ENCODE measurements around the gene TAC4. TPM values are rescaled to one million over a fixed set of nuclear protein-coding genes. Genes with fewer than 3 reads are reported as not detected.
A peak's percentile ranks its signal among the peaks of the same experiment; 100 is the strongest.

Gene TAC4
- total and polyA plus RNA-seq, 9 donors, result 0.75 to 1.8 (median 1.1) TPM

DNA sequence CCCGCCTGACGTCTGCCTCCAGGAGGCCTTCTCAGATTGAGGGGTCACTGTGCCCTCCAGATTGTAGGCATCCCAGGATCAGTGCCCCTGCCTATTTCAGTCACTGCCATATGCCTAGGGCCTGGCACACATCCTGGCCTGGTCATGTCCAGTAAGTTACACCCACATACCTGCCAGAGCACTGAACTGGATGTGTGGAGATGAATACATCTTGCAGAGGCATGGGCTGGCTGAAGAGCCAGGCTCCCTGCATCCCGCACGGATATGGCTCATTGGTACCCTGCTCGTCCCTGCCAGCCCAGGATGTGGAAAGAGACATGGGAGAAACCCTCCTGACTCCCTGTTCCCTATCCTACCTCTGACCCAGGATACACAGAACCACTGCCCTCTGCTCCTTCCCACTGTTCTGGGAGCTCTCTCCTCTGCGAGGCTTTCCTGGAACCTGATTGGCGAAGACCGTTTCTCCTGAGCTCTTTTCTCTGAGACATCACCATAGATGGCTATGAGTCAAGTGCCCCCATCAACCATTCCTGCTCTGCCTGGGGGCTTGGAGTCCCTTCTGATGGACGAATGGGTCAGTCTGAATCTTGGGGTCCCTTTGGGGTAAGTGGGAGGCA lies 40.0 kb upstream of the TAC4 start:
- H3K27me3 ChIP-seq (ENCODE audit: control insufficient read depth, insufficient read depth, low read length), result peaks cover 81% of the 10 kb centered on the region

DNA sequence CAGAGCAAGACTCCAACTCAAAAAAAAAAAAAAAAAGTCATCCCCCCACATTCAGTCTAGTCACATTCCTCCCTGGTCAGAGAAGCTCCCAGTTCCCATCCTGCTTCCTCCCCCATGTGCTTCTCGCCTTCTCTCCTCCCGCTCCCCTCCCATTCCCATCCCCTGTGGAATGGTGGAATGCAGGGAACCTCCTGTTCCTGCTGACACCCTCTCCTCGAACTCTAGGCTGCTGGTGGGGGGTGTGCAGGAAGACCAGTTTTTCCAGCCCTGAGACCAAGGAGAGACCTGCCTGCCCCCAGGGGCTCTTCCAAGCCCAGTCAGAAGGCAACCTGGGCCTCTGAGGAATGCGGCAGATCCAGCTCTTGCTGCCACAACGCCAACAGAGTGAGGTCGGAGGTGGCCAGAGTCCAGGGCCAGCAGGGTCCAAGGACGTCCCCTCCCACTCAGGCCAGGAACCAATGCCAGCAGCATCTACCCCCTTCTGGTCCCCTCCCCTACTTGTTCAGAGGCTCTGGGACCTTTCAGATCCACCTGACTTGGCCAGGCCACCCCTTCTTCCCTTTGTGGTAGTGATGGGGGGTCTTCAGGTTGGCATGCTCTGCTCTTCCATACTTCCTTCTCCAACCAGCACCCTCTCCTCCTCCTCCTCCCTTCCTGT lies 39.3 kb upstream of the TAC4 start:
- Histone ChIP-seq H3K9me3 (replicated peaks; ENCODE audit: control insufficient read depth, low read depth, low read length) (no peaks in the 10 kb centered on the region), H3K27ac (ENCODE audit: low read length) (no peak overlapping the region), H3K36me3 (ENCODE audit: control insufficient read depth, insufficient read depth, low read length) (no peaks in the 10 kb centered on the region), H3K4me1 (ENCODE audit: control insufficient read depth, insufficient read depth, low read length) (peaks cover 12% of the 10 kb centered on the region), H3K4me3 (ENCODE audit: low read length) (no peak overlapping the region), H3K27me3 (ENCODE audit: control insufficient read depth, insufficient read depth, low read length) (peaks cover 81% of the 10 kb centered on the region)
- 0% methylated on average over 4 of the region's 7 CpGs for WGBS (ENCODE audit: insufficient coverage)
- DNase-seq, result peak; percentile 33

More for the DNA sequence above, 40.0 kb upstream of the TAC4 start:
- Histone ChIP-seq H3K4me3 (ENCODE audit: low read length) (no peak overlapping the region), H3K9me3 (replicated peaks; ENCODE audit: control insufficient read depth, low read depth, low read length) (no peaks in the 10 kb centered on the region), H3K36me3 (ENCODE audit: control insufficient read depth, insufficient read depth, low read length) (no peaks in the 10 kb centered on the region), H3K27ac (ENCODE audit: low read length) (no peak overlapping the region), H3K4me1 (ENCODE audit: control insufficient read depth, insufficient read depth, low read length) (peaks cover 12% of the 10 kb centered on the region)
- 74% methylated on average over 7 of the region's 9 CpGs for WGBS (ENCODE audit: insufficient coverage)
- DNase-seq, result no peak

DNA sequence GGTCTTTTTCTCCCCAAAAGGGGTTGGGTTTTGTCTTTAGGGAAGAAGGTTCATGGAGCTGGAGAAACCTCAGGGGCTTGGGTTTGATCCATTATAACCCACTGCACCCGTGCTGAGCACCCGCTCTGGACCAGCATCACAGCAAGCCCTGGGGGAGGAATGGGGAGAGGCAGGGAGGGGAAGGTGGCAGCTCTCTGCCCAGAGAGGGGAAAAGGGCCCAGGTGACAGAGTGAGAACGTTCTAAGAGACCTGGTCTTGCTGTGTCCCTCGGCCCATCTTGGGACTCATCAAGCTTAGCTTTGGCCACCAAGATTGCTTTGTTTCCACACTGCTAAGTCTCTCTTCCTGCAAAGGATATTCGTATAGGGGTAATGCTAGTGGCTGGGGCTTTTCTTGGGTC lies 38.2 kb upstream of the TAC4 start:
- Histone ChIP-seq H3K27me3 (ENCODE audit: control insufficient read depth, insufficient read depth, low read length) (peaks cover 83% of the 10 kb centered on the region), H3K4me3 (ENCODE audit: low read length) (no peak overlapping the region), H3K27ac (ENCODE audit: low read length) (no peak overlapping the region), H3K9me3 (replicated peaks; ENCODE audit: control insufficient read depth, low read depth, low read length) (no peaks in the 10 kb centered on the region), H3K36me3 (ENCODE audit: control insufficient read depth, insufficient read depth, low read length) (no peaks in the 10 kb centered on the region), H3K4me1 (ENCODE audit: control insufficient read depth, insufficient read depth, low read length) (peaks cover 12% of the 10 kb centered on the region)
- WGBS (ENCODE audit: insufficient coverage), result 77% methylated on average over 4 of the region's 5 CpGs
- no peak for DNase-seq

DNA sequence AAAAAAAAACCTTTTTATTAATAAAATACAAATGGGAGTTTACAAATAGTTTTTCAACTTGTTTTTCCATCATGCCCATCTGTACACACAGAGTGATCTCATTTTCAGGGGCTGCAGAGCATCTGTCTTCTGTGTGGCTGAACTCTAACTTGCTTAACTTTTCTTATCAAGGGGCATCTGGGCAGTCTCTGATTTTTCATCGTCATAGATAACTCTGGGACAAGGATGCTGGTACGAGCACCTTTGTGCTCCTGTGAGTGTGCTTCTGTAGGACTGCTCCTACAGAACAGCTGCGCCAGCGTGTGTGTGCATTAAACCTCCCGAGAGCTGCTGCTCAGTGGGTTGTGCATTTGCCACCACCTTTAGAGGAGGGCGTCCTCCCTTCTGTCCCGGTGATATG lies 34.6 kb upstream of the TAC4 start:
- Histone ChIP-seq H3K36me3 (ENCODE audit: control insufficient read depth, insufficient read depth, low read length) (no peaks in the 10 kb centered on the region), H3K9me3 (replicated peaks; ENCODE audit: control insufficient read depth, low read depth, low read length) (no peaks in the 10 kb centered on the region), H3K4me1 (ENCODE audit: control insufficient read depth, insufficient read depth, low read length) (peaks cover 13% of the 10 kb centered on the region), H3K27ac (ENCODE audit: low read length) (no peak overlapping the region), H3K27me3 (ENCODE audit: control insufficient read depth, insufficient read depth, low read length) (peaks cover 86% of the 10 kb centered on the region), H3K4me3 (ENCODE audit: low read length) (no peak overlapping the region)
- 33% methylated on average over 7 of the region's 7 CpGs for WGBS (ENCODE audit: insufficient coverage)
- DNase-seq, result no peak

DNA sequence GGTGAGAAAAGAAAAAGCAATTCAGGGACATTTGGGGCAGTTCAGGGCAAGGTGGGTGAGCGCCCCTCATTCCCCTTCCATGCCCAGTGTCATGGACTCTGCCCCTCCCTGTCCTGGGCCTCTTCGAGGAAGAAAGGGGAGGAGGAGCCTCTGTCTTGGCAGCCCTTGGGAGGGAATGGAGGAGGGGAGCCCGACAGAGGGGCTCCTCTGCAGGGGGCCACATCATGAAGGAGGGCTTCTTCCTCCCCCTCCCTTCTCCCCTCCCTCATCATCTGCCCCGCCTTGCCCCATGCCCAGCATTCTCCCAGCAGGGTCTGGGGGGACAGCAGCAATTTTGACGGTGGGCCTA lies 33.2 kb upstream of the TAC4 start:
- no CpG with 5 or more reads among the region's 5 CpGs for WGBS (ENCODE audit: insufficient coverage)
- Histone ChIP-seq H3K9me3 (replicated peaks; ENCODE audit: control insufficient read depth, low read depth, low read length) (no peaks in the 10 kb centered on the region), H3K4me3 (ENCODE audit: low read length) (no peak overlapping the region), H3K27ac (ENCODE audit: low read length) (no peak overlapping the region), H3K4me1 (ENCODE audit: control insufficient read depth, insufficient read depth, low read length) (peaks cover 8% of the 10 kb centered on the region), H3K36me3 (ENCODE audit: control insufficient read depth, insufficient read depth, low read length) (no peaks in the 10 kb centered on the region), H3K27me3 (ENCODE audit: control insufficient read depth, insufficient read depth, low read length) (peaks cover 83% of the 10 kb centered on the region)
- DNase-seq, result no peak

DNA sequence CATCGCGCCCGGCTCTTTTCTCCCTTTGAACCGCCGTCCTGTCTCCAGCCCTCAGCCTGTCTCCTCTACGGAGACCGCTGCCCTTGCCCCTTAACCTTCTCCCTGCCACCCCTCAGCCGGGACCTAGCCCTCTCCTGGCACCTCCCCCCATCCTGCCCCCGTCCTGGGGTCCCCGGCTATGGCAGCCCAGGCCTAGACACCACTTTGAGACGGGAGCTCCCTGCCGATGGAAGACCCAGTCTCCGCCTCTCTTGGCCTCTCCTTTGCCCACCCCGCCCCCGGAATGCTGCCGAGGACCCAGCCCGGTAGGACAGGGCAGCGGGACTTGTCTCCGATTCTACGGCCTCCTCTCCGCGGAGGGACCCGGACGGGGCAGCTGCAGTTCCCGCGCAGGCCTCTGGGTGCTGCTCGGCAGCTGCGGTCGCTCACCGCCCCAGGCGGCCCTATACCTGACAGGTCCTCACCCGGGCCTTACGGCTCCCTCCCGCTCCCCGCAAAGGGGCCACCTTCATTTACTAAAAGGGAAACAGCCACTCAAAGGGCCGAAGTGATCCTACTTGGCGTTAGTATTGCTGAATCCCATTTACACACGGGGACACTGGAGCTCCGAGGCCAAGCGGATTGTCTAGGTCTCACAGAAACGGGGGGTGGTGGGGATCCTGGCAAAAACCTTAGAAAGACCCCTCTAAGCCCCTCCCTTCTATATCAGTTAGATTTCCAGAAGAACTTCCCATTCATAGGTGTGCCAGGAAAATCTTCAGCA lies 32.6 kb upstream of the TAC4 start:
- Histone ChIP-seq H3K4me3 (ENCODE audit: low read length) (no peak overlapping the region), H3K27me3 (ENCODE audit: control insufficient read depth, insufficient read depth, low read length) (peaks cover 79% of the 10 kb centered on the region), H3K4me1 (ENCODE audit: control insufficient read depth, insufficient read depth, low read length) (peaks cover 8% of the 10 kb centered on the region), H3K27ac (ENCODE audit: low read length) (no peak overlapping the region), H3K36me3 (ENCODE audit: control insufficient read depth, insufficient read depth, low read length) (no peaks in the 10 kb centered on the region), H3K9me3 (replicated peaks; ENCODE audit: control insufficient read depth, low read depth, low read length) (no peaks in the 10 kb centered on the region)
- DNase-seq, result peak; percentile 65
- 2% methylated on average over 33 of the region's 41 CpGs for WGBS (ENCODE audit: insufficient coverage)

DNA sequence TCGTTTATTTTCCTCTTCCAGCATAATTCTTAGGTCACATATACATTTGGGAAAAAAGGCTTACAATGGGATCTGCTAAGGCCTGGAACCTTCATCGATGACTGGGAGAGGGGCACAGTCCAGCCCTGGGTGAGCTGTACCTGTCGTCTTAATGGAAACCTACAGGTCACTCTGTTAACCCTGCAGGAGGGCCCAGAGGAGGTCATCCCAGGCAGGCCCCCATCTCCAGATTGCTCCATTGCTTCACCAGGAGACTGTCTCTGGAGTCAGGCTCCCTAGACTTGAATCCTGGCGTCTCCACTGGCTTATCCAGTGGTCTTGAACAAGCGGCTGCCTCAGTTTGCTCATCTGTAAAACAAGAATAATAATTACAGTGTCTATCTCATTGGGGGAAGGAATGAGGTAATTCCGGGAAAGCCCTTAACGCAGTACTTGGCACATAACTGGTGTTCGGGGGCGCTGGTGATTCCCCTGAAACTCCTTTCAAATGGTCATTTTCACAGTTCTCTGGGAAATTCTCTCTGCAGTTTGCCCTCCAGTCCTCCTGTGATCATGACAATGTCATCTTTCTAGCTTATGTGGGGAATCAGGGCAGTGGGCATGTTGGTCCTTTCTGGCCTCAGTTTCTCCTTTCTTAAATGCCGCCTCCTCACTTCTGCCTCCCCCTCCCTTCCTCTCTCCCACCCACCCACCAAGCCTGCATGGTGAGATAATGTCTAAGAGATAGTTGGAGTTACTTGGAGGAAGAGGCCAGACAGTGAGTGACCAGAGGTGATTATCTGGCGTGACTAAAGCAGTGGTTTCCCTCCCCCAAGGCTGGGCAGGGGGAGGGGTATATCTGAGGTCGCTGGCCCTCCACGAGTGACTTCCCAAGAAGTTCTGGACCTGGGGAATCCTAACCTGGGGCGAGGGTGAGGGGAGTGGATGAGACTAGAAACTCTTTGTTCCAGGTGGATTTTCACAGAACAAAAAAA lies 31.3 kb upstream of the TAC4 start:
- Histone ChIP-seq H3K4me3 (ENCODE audit: low read length) (no peak overlapping the region), H3K27me3 (ENCODE audit: control insufficient read depth, insufficient read depth, low read length) (peaks cover 83% of the 10 kb centered on the region), H3K4me1 (ENCODE audit: control insufficient read depth, insufficient read depth, low read length) (peaks cover 8% of the 10 kb centered on the region), H3K36me3 (ENCODE audit: control insufficient read depth, insufficient read depth, low read length) (no peaks in the 10 kb centered on the region), H3K27ac (ENCODE audit: low read length) (no peak overlapping the region), H3K9me3 (replicated peaks; ENCODE audit: control insufficient read depth, low read depth, low read length) (no peaks in the 10 kb centered on the region)
- WGBS (ENCODE audit: insufficient coverage), result 80% methylated on average over 2 of the region's 14 CpGs
- DNase-seq, result no peak

DNA sequence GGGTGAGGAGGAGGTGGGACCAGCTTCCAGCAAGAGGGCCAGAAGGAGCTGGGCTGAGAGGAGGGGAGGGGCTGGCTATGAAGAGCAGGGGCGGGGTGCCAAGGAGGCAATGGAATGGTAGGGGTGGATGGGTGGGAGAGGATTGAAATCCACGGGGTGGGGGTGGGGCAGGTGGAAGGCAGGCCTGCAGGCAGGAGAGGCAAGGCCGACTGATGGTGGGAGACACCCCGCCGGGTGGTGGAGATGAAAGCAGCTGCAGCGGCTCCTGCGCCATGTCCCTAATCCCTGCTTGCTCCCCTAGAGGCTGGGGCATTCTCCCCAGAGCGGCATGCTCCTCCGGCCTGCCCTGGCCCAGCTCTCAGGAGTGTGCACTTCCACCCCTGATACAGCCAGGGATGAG lies 27.8 kb upstream of the TAC4 start:
- peaks cover 7% of the 10 kb centered on the region for H3K4me1 ChIP-seq (ENCODE audit: control insufficient read depth, insufficient read depth, low read length)

DNA sequence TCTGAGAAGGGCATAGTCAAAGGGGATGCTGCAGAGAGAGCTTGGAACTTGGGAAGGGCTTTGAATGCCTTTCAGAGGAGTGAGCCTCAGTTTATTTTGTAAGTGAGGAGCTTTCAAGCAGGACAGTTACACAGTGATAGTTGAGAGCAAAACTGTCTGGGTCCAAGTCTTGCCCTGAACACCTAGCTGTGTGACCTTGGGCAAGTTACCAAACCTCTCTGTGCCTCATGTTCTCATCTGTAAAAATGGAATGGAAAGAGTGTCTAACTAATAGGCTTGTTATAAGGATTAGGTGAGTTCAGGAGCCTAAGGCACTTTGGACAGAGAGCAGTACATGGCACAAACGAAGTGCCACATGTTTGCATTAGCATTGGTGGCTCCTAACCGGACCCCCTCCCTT lies 27.0 kb upstream of the TAC4 start:
- Histone ChIP-seq H3K36me3 (ENCODE audit: control insufficient read depth, insufficient read depth, low read length) (no peaks in the 10 kb centered on the region), H3K9me3 (replicated peaks; ENCODE audit: control insufficient read depth, low read depth, low read length) (no peaks in the 10 kb centered on the region), H3K27me3 (ENCODE audit: control insufficient read depth, insufficient read depth, low read length) (peaks cover 49% of the 10 kb centered on the region), H3K27ac (ENCODE audit: low read length) (no peak overlapping the region), H3K4me3 (ENCODE audit: low read length) (no peak overlapping the region), H3K4me1 (ENCODE audit: control insufficient read depth, insufficient read depth, low read length) (peaks cover 2% of the 10 kb centered on the region)
- DNase-seq, result no peak
- WGBS (ENCODE audit: insufficient coverage), result no CpG with 5 or more reads among the region's 2 CpGs

More for the DNA sequence above, 27.8 kb upstream of the TAC4 start:
- Histone ChIP-seq H3K27me3 (ENCODE audit: control insufficient read depth, insufficient read depth, low read length) (peaks cover 56% of the 10 kb centered on the region), H3K4me3 (ENCODE audit: low read length) (no peak overlapping the region), H3K9me3 (replicated peaks; ENCODE audit: control insufficient read depth, low read depth, low read length) (no peaks in the 10 kb centered on the region), H3K36me3 (ENCODE audit: control insufficient read depth, insufficient read depth, low read length) (no peaks in the 10 kb centered on the region), H3K27ac (ENCODE audit: low read length) (no peak overlapping the region)
- 17% methylated on average over 9 of the region's 9 CpGs for WGBS (ENCODE audit: insufficient coverage)
- DNase-seq, result no peak

All from muscle of leg (tissue), 11 donors.